ENCODE measurements around the gene NLRX1. TPM values are rescaled to one million over a fixed set of nuclear protein-coding genes. Genes with fewer than 3 reads are reported as not detected.
"Not testable (repeated sequence)": the region's sequence is repeated elsewhere in the genome, so short reads cannot be mapped to it uniquely, and the experiment has no call there.

Gene NLRX1
- total RNA-seq, 1 experiment from 2014 or later = 6.7 TPM

DNA sequence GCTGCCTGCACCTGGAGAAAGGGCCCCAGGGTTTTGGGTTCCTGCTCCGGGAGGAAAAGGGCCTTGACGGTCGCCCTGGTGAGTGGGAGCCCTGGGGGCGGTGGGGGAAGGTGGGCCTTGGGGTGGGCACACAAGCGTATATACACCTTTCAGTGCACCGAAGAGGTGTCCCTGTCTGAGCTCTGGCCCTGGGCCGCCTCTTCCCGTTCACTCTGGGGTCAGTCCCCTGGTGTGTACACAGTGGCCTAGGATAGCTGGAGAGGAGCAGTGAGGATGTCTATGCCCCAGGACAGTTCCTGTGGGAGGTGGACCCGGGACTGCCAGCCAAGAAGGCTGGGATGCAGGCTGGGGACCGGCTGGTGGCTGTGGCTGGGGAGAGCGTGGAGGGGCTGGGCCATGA, 19.5 kb downstream of the NLRX1 start:
- CTCF ChIA-PET = no interaction called here
- peaks cover 13% of the 10 kb centered on the region for H3K4me1 Mint-ChIP-seq (ENCODE audit: low read depth, unreplicated experiment)

DNA sequence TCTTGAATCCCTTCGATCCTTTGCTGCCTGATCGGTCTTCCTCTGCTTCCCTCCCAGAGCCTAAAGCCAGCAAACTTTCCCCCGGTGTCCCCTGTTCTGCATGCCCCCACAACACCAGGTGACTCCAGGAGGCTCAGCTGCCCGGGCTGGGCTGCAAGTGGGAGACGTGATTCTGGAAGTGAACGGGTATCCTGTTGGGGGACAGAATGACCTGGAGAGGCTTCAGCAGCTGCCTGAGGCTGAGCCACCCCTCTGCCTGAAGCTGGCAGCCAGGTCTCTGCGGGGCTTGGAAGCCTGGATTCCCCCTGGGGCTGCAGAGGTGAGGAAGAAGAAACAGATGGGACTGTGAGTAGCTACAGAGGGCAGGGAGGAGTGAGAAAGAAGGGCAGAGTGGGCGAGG, 20.4 kb downstream of the NLRX1 start:
- no peak overlapping the region for H3K4me3 Mint-ChIP-seq (ENCODE audit: low read depth, unreplicated experiment)
- H3K27me3 Mint-ChIP-seq (ENCODE audit: unreplicated experiment) = peaks cover 19% of the 10 kb centered on the region
- H3K36me3 Mint-ChIP-seq (ENCODE audit: insufficient read depth, unreplicated experiment) = no peaks in the 10 kb centered on the region
- H3K9me3 Mint-ChIP-seq (ENCODE audit: low read depth, unreplicated experiment) = no peaks in the 10 kb centered on the region
- no peak for TF ChIP-seq CTCF (IDR thresholded peaks at IDR 0.05; ENCODE audit: unreplicated experiment)
- no peak for DNase-seq
- intact Hi-C loops (cut with micrococcal nuclease; ENCODE audit: unreplicated experiment) = no loop called here
- peaks cover 13% of the 10 kb centered on the region for H3K4me1 Mint-ChIP-seq (ENCODE audit: low read depth, unreplicated experiment)
- CTCF ChIA-PET = no interaction called here
- BruUV-seq (replicated peaks) = no TSS peak
- H3K27ac Mint-ChIP-seq (ENCODE audit: unreplicated experiment) = no peak overlapping the region

More for the DNA sequence above, 19.5 kb downstream of the NLRX1 start:
- TF ChIP-seq CTCF (IDR thresholded peaks at IDR 0.05; ENCODE audit: unreplicated experiment) = no peak
- BruUV-seq (replicated peaks) = no TSS peak
- peaks cover 19% of the 10 kb centered on the region for H3K27me3 Mint-ChIP-seq (ENCODE audit: unreplicated experiment)
- intact Hi-C loops (cut with micrococcal nuclease; ENCODE audit: unreplicated experiment) = no loop called here
- no peak overlapping the region for H3K27ac Mint-ChIP-seq (ENCODE audit: unreplicated experiment)
- H3K9me3 Mint-ChIP-seq (ENCODE audit: low read depth, unreplicated experiment) = no peaks in the 10 kb centered on the region
- no peaks in the 10 kb centered on the region for H3K36me3 Mint-ChIP-seq (ENCODE audit: insufficient read depth, unreplicated experiment)
- no peak overlapping the region for H3K4me3 Mint-ChIP-seq (ENCODE audit: low read depth, unreplicated experiment)
- no peak for DNase-seq

DNA sequence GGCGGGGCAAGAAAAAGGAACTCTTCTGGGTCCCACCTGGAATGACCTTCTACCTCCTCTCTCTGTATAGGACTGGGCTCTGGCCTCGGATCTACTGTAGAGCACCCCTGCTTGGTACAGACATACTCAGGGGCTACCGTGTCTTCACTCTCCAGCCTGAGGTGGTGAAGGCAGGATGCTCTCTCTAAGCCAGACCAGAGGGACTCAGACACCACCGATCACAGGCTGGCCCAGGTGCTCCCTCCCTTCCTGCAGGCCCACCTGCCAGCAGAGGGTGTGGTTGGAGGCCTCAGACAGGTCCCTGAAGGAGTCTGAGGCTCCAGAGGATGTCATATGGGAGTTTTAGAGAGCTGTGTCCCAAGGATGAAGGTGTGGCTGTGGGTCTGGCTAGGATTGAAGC, 20.9 kb downstream of the NLRX1 start:
- no TSS peak for BruUV-seq (replicated peaks)
- intact Hi-C loops (cut with micrococcal nuclease; ENCODE audit: unreplicated experiment) = no loop called here
- Mint-ChIP-seq H3K27me3 (ENCODE audit: unreplicated experiment) (peaks cover 20% of the 10 kb centered on the region), H3K36me3 (ENCODE audit: insufficient read depth, unreplicated experiment) (peaks cover under 1% of the 10 kb centered on the region), H3K27ac (ENCODE audit: unreplicated experiment) (no peak overlapping the region), H3K4me1 (ENCODE audit: low read depth, unreplicated experiment) (peaks cover 13% of the 10 kb centered on the region), H3K4me3 (ENCODE audit: low read depth, unreplicated experiment) (no peak overlapping the region), H3K9me3 (ENCODE audit: low read depth, unreplicated experiment) (no peaks in the 10 kb centered on the region)
- CTCF ChIA-PET = no interaction called here
- no peak for TF ChIP-seq CTCF (IDR thresholded peaks at IDR 0.05; ENCODE audit: unreplicated experiment)
- DNase-seq = no peak

- intact Hi-C loops (cut with micrococcal nuclease; ENCODE audit: unreplicated experiment) = no loop called here
- H3K4me1 Mint-ChIP-seq (ENCODE audit: low read depth, unreplicated experiment) = peaks cover 9% of the 10 kb centered on the region
- H3K36me3 Mint-ChIP-seq (ENCODE audit: insufficient read depth, unreplicated experiment) = peaks cover 6% of the 10 kb centered on the region
- H3K9me3 Mint-ChIP-seq (ENCODE audit: low read depth, unreplicated experiment) = no peaks in the 10 kb centered on the region
- peaks cover 25% of the 10 kb centered on the region for H3K27me3 Mint-ChIP-seq (ENCODE audit: unreplicated experiment)
- BruUV-seq (replicated peaks) = no TSS peak
- H3K4me3 Mint-ChIP-seq (ENCODE audit: low read depth, unreplicated experiment) = no peak overlapping the region
- TF ChIP-seq CTCF (IDR thresholded peaks at IDR 0.05; ENCODE audit: unreplicated experiment) = no peak
- CTCF ChIA-PET = interaction anchor here (0.5 to 0.6 kb wide), 2 partner anchors 46 to 53 kb away, joined by 4 read pairs; no protein-coding TSS in a partner anchor
- no peak for DNase-seq
- no peak overlapping the region for H3K27ac Mint-ChIP-seq (ENCODE audit: unreplicated experiment)
Measured at GRCh38 chr11:119190531-119190930, 22.0 kb downstream of the NLRX1 start.

- DNase-seq; H3K36me3 Mint-ChIP-seq (ENCODE audit: insufficient read depth, unreplicated experiment); BruUV-seq (replicated peaks); intact Hi-C loops (cut with micrococcal nuclease; ENCODE audit: unreplicated experiment); H3K4me3 Mint-ChIP-seq (ENCODE audit: low read depth, unreplicated experiment); H3K9me3 Mint-ChIP-seq (ENCODE audit: low read depth, unreplicated experiment); H3K27ac Mint-ChIP-seq (ENCODE audit: unreplicated experiment); H3K4me1 Mint-ChIP-seq (ENCODE audit: low read depth, unreplicated experiment): not testable (repeated sequence)
- CTCF ChIA-PET = interaction anchor here (0.6 to 1.2 kb wide), 3 partner anchors 47 to 89 kb away, joined by 3 to 4 read pairs (median 3); partner anchors contain the start of gene C2CD2L
- peaks cover 17% of the 10 kb centered on the region for H3K27me3 Mint-ChIP-seq (ENCODE audit: unreplicated experiment)
Measured at GRCh38 chr11:119191265-119191664, 22.7 kb downstream of the NLRX1 start.

All from Calu3 (cell line).